DND-41 (cell line): ENCODE results near the gene RBMS2.
A peak's percentile ranks its signal among the peaks of the same experiment; 100 is the strongest.

Source experiments
- CTCF ChIP-seq: IDR thresholded peaks from 2 replicates; pipeline ENCODE4 v1.5.1; 2012; ENCODE audit warnings: borderline replicate concordance, low read length, moderate library complexity, mild to moderate bottlenecking; ENCODE audit not compliant: poor library complexity, severe bottlenecking; ENCODE audit errors: extremely low read depth
- EZH2 ChIP-seq: IDR thresholded peaks from 3 replicates; pipeline ENCODE4 v1.6.1; 2012; ENCODE audit warnings: borderline replicate concordance, low read depth, mild to moderate bottlenecking, moderate library complexity, low read length, inconsistent platforms; ENCODE audit not compliant: severe bottlenecking

GRCh38 chr12:56590237-56590830 lies 68.7 kb downstream of the RBMS2 start:
- TF ChIP-seq CTCF (peak; percentile 64), EZH2 (no peak)
